CD4-positive, alpha-beta T cell (primary cell): ENCODE results near the gene UBE3C. TPM values are rescaled to one million over a fixed set of nuclear protein-coding genes. Genes with fewer than 3 reads are reported as not detected.

Source experiments
- ATAC-seq: fragments of 200-7000 bp; cut with Tn5 transposase; one replicate; pipeline ENCODE4 v1.10.0; 2022; ENCODE audit warnings: mild to moderate bottlenecking; ENCODE audit not compliant: poor library complexity
- CTCF ChIA-PET: fragments of 350-600 bp; sonication (Branson Sonifier 250); formaldehyde crosslinking; loops from one replicate; lab custom pipeline; 2021; ENCODE audit warnings: antibody characterized with exemption, inconsistent platforms; lab: Charles Lee
- POLR2A ChIA-PET: fragments of 350-600 bp; sonication (Branson Sonifier 250); formaldehyde crosslinking; loops from one replicate; lab custom pipeline; 2021; ENCODE audit warnings: antibody characterized with exemption, inconsistent platforms; lab: Charles Lee
- DNase-seq, 14 experiments: peaks; one replicate each; pipeline ENCODE4 v3.0.0-alpha.2; 2013 to 2020; ENCODE audit warnings: mixed read lengths in 2 of 14
- H3K27ac ChIP-seq, 2 donors: one replicate each; pipeline versions ENCODE4 v1.5.1 to v1.7.0; 2013; ENCODE audit warnings: low read length in 2 of 2, low read depth in 1 of 2, mild to moderate bottlenecking in 1 of 2
- H3K27me3 ChIP-seq, 2 experiments: 1 replicate in 1 of 2; 2 replicates in 1 of 2; pipeline versions ENCODE4 v1.6.1 to v1.7.0; 2013; ENCODE audit warnings: low read length in 2 of 2, control low read depth in 1 of 2, mild to moderate bottlenecking in 1 of 2, moderate library complexity in 1 of 2; ENCODE audit not compliant: insufficient read depth in 2 of 2, control insufficient read depth in 1 of 2
- H3K36me3 ChIP-seq: one replicate; pipeline ENCODE4 v1.6.1; 2013; ENCODE audit warnings: low read length, control low read depth; ENCODE audit not compliant: insufficient read depth
- H3K4me1 ChIP-seq: one replicate; pipeline ENCODE4 v1.6.1; 2013; ENCODE audit warnings: low read length, control low read depth; ENCODE audit not compliant: insufficient read depth
- H3K4me3 ChIP-seq: one replicate; pipeline ENCODE4 v1.5.1; 2013; ENCODE audit warnings: mild to moderate bottlenecking, low read length, moderate library complexity
- H3K9me3 ChIP-seq, 2 experiments: 1 replicate in 1 of 2; 2 replicates in 1 of 2; pipeline versions ENCODE4 v1.6.1 to v1.7.0; 2013; ENCODE audit warnings: low read length in 2 of 2, mild to moderate bottlenecking in 2 of 2, control low read depth in 1 of 2, moderate library complexity in 1 of 2; ENCODE audit not compliant: control insufficient read depth in 1 of 2, insufficient read depth in 1 of 2
- H3K27ac Mint-ChIP-seq: one replicate; pipeline ENCODE4 v1.8.0; 2020; ENCODE audit warnings: mixed read lengths
- H3K27me3 Mint-ChIP-seq: one replicate; pipeline ENCODE4 v1.8.0; 2021; ENCODE audit warnings: mixed read lengths
- H3K36me3 Mint-ChIP-seq: one replicate; pipeline ENCODE4 v1.8.0; 2021; ENCODE audit warnings: low read depth, mixed read lengths
- H3K4me1 Mint-ChIP-seq: one replicate; pipeline ENCODE4 v1.8.0; 2021; ENCODE audit warnings: low read depth, mixed read lengths
- H3K4me3 Mint-ChIP-seq: one replicate; pipeline ENCODE4 v1.8.0; 2020; ENCODE audit warnings: mild to moderate bottlenecking, mixed read lengths
- H3K9me3 Mint-ChIP-seq: one replicate; pipeline ENCODE4 v1.8.0; 2020; ENCODE audit warnings: mixed read lengths
- intact Hi-C, 2 experiments: fragments of 100-400 bp; cut with DNase I in 1 of 2; cut with micrococcal nuclease in 1 of 2; formaldehyde crosslinking; loops; one replicate each; pipeline versions ENCODE4 v1.15.1 to v1.9.0; 2023 to 2025; cut with DNase I, micrococcal nuclease
- total RNA-seq, 174 experiments: library from RNA in 2 of 174; stranded (reverse) in 2 of 174; gene quantifications; one replicate each; pipeline ENCODE4 v1.2.3 and lab custom pipeline; 2021 to 2026
- TF ChIP-seq, protein P1 (sequence below): fragments of 200-600 bp; IDR thresholded peaks from one replicate; pipeline ENCODE4 v1.8.0; 2022; ENCODE audit warnings: antibody characterized with exemption, mild to moderate bottlenecking

UBE3C gene
- total RNA-seq, 2 experiments from 2014 or later, result 30.8 to 32.3 TPM

GRCh38 chr7:157177333-157177982 lies 38.7 kb downstream of the UBE3C start:
- CTCF ChIA-PET, result no interaction called here

DNA sequence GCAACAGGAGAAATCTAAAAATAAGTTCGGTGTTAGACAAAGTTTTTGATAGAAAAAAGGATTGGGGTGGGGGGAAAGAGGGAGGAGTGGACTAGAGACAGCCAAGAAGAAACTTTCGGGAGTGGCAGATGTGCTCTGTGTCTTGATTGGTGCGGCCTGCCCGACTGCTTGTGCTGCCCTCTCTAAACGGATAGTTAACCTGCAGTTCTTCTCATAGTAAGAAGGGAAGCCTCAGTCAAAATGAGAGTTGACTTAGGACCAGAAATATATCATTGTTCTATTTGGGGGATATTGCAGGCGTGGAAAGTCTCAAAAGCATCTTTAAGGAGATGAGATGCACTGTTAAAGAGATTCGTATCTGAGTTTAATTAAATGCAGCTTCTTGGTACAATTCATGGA lies 39.3 kb downstream of the UBE3C start:
- H3K36me3 Mint-ChIP-seq, result peaks cover 89% of the 10 kb centered on the region
- H3K4me3 ChIP-seq, result no peak overlapping the region
- no peak for DNase-seq

More at GRCh38 chr7:157177333-157177982, 38.7 kb downstream of the UBE3C start:
- POLR2A ChIA-PET, result interaction anchor here (1.5 kb wide), 1 partner anchor 9 kb away, joined by 3 read pairs; no protein-coding TSS in a partner anchor
- H3K27me3 Mint-ChIP-seq, result no peaks in the 10 kb centered on the region
- Histone ChIP-seq H3K27me3 (no peaks in the 10 kb centered on the region), H3K4me1 (no peaks in the 10 kb centered on the region), H3K36me3 (peaks cover 79% of the 10 kb centered on the region), H3K4me3 (no peak overlapping the region), H3K9me3 (no peaks in the 10 kb centered on the region), H3K27ac (no peak overlapping the region)
- H3K4me1 Mint-ChIP-seq, result no peaks in the 10 kb centered on the region
- TF ChIP-seq, protein P1, sequence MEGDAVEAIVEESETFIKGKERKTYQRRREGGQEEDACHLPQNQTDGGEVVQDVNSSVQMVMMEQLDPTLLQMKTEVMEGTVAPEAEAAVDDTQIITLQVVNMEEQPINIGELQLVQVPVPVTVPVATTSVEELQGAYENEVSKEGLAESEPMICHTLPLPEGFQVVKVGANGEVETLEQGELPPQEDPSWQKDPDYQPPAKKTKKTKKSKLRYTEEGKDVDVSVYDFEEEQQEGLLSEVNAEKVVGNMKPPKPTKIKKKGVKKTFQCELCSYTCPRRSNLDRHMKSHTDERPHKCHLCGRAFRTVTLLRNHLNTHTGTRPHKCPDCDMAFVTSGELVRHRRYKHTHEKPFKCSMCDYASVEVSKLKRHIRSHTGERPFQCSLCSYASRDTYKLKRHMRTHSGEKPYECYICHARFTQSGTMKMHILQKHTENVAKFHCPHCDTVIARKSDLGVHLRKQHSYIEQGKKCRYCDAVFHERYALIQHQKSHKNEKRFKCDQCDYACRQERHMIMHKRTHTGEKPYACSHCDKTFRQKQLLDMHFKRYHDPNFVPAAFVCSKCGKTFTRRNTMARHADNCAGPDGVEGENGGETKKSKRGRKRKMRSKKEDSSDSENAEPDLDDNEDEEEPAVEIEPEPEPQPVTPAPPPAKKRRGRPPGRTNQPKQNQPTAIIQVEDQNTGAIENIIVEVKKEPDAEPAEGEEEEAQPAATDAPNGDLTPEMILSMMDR, result no peak
- H3K36me3 Mint-ChIP-seq, result peaks cover 89% of the 10 kb centered on the region
- no peak overlapping the region for H3K4me3 Mint-ChIP-seq
- no peaks in the 10 kb centered on the region for H3K9me3 Mint-ChIP-seq
- H3K27ac Mint-ChIP-seq, result no peak overlapping the region
- DNase-seq (no peak), ATAC-seq (no peak)
- intact Hi-C loops, result no loop called here

GRCh38 chr7:157183832-157184231 lies 45.1 kb downstream of the UBE3C start:
- H3K4me1 Mint-ChIP-seq, result no peaks in the 10 kb centered on the region
- H3K27me3 Mint-ChIP-seq, result no peaks in the 10 kb centered on the region
- ChIA-PET POLR2A (no interaction called here), CTCF (no interaction called here)
- H3K27ac Mint-ChIP-seq, result no peak overlapping the region
- Histone ChIP-seq H3K4me3 (no peak overlapping the region), H3K4me1 (no peaks in the 10 kb centered on the region), H3K27ac (no peak overlapping the region), H3K27me3 (no peaks in the 10 kb centered on the region), H3K9me3 (no peaks in the 10 kb centered on the region), H3K36me3 (peaks cover 90% of the 10 kb centered on the region)
- TF ChIP-seq, protein P1, result no peak
- H3K4me3 Mint-ChIP-seq, result no peak overlapping the region
- no peak for ATAC-seq
- H3K36me3 Mint-ChIP-seq, result peaks cover 94% of the 10 kb centered on the region
- H3K9me3 Mint-ChIP-seq, result no peaks in the 10 kb centered on the region
- intact Hi-C loops, result no loop called here
- no peak for DNase-seq

More for the DNA sequence above, 39.3 kb downstream of the UBE3C start:
- Histone ChIP-seq H3K27me3 (no peaks in the 10 kb centered on the region), H3K36me3 (peaks cover 78% of the 10 kb centered on the region), H3K9me3 (no peaks in the 10 kb centered on the region), H3K27ac (no peak overlapping the region), H3K4me1 (no peaks in the 10 kb centered on the region)
- Mint-ChIP-seq H3K4me3 (no peak overlapping the region), H3K27ac (no peak overlapping the region), H3K4me1 (no peaks in the 10 kb centered on the region), H3K9me3 (no peaks in the 10 kb centered on the region), H3K27me3 (no peaks in the 10 kb centered on the region)
- ChIA-PET CTCF (no interaction called here), POLR2A (interaction anchor here (1.5 kb wide), 1 partner anchor 9 kb away, joined by 3 read pairs; no protein-coding TSS in a partner anchor)
- no peak for ATAC-seq
- intact Hi-C loops, result no loop called here
- TF ChIP-seq, protein P1, result no peak
